ENCODE results near the gene SLC29A2.
A peak's percentile ranks its signal among the peaks of the same experiment; 100 is the strongest.

Gene SLC29A2

DNA sequence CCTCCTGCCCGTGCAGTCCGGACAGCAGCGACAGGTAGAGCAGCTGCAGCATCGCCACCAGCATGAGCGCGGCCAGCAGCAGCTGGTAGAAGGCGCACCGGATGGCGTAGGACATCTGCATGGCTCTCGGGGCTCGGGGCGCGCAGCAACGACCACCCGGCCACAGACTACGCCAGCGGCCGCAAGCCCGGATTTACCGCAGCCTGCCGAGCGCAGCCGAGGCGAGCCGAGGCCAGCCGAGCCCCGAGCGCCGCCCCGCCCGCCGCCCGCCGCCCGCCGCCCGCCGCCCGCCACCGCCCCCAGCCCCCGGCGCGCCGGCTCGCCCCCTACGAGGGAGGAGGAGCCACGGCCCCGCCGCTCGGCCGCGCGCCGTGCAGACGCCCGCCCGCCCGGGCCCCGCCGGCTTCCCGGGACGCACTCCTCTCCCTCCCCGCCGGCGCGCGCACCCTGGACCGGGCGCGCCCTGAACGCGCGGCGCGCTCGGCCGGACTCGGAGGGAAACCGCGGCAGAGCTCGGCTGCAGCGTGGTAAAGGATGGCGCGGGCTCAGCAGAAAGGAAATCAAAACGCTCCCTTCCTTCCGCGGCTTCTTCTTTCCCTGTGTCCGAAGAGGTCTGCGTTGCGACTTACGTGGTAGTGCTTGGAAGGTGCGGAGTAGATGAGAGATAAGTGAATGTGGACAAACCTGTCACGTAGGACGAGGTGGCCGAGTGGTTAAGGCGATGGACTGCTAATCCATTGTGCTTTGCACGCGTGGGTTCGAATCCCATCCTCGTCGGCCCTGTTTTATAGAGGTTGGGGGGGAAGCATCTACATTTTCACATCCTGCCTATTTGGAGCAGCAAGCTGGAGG is 23.9 kb downstream of the SLC29A2 start, which contains the start of gene B4GAT1:
TSS of gene B4GAT1 (minus strand) at position 205 of the 852 bp plus-strand sequence. CDS start at position 121, 84 bp downstream.
- TF ChIP-seq MYC (IDR thresholded peaks at IDR 0.05; ENCODE audit: low read depth, low read length) (peak; percentile 33), POLR2A (IDR thresholded peaks at IDR 0.05; ENCODE audit: extremely low read depth, insufficient read length) (peak; percentile 44)
- TF ChIP-seq, protein P1, sequence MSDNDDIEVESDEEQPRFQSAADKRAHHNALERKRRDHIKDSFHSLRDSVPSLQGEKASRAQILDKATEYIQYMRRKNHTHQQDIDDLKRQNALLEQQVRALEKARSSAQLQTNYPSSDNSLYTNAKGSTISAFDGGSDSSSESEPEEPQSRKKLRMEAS (IDR thresholded peaks at IDR 0.05; ENCODE audit: low read depth, low read length) = peak; percentile 48; the same call in 1 of the 2 replicates
- TF ChIP-seq, protein P2, sequence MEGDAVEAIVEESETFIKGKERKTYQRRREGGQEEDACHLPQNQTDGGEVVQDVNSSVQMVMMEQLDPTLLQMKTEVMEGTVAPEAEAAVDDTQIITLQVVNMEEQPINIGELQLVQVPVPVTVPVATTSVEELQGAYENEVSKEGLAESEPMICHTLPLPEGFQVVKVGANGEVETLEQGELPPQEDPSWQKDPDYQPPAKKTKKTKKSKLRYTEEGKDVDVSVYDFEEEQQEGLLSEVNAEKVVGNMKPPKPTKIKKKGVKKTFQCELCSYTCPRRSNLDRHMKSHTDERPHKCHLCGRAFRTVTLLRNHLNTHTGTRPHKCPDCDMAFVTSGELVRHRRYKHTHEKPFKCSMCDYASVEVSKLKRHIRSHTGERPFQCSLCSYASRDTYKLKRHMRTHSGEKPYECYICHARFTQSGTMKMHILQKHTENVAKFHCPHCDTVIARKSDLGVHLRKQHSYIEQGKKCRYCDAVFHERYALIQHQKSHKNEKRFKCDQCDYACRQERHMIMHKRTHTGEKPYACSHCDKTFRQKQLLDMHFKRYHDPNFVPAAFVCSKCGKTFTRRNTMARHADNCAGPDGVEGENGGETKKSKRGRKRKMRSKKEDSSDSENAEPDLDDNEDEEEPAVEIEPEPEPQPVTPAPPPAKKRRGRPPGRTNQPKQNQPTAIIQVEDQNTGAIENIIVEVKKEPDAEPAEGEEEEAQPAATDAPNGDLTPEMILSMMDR (IDR thresholded peaks at IDR 0.05; ENCODE audit: low read depth, low read length) = no peak
- peak within 1 kb of the TSS; percentile 76 for H3K4me3 ChIP-seq (ENCODE audit: low read depth, low read length)
- DNase-seq (ENCODE audit: low read depth) = peak; percentile 92

DNA sequence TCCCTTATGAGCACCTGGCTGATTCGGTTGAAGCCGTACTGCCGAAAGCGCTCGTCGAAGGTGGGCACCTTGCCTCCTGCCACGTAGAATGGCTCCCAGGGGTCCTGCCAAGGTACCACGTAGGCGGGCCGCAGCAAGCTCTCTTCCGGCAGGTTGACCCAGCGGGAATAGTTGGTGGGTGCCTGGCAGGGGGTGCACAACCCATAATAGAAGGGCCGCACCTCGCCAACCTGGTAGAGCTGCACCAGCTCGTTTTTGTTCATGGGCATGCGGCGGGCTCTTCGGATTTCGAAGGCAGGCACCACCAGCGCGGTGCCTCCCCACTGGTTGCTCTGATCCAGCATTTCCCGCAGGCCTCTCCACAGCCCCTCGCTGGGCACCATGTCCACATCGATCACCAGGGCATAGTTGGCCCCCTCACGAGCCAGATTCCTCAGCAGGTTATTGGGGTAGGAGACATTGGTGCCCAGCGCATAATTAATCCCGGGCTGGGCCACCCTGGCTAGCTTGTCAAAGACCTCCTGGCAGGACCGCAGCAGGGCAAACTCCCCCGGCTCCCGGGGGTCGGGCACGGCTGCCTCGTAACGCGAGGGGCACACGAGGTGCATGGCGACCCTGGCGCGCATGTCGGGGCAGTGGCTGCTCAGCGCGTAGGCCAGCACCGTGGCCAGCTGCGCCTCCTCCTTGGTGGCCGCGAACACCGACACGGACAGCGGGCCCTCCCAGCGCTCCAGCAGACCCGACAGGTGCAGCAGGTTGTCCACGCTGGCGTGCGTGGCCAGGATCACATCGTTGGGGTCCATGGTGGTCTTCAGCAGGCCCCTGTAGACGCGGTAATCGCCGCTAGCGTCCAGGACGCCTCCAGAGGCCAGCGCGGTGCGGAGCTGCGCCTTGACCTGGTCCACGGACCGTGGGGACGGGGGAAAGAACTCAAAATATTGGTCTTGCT is 24.8 kb downstream of the SLC29A2 start:
- TF ChIP-seq POLR2A (IDR thresholded peaks at IDR 0.05; ENCODE audit: extremely low read depth, insufficient read length) = no peak
- TF ChIP-seq, protein P1 (IDR thresholded peaks at IDR 0.05; ENCODE audit: low read depth, low read length) = no peak
- TF ChIP-seq MYC (IDR thresholded peaks at IDR 0.05; ENCODE audit: low read depth, low read length) = no peak
- TF ChIP-seq, protein P2 (IDR thresholded peaks at IDR 0.05; ENCODE audit: low read depth, low read length) = no peak
- peak; percentile 18 for DNase-seq (ENCODE audit: low read depth)
- peak overlapping the region; percentile 64 for H3K4me3 ChIP-seq (ENCODE audit: low read depth, low read length)

DNA sequence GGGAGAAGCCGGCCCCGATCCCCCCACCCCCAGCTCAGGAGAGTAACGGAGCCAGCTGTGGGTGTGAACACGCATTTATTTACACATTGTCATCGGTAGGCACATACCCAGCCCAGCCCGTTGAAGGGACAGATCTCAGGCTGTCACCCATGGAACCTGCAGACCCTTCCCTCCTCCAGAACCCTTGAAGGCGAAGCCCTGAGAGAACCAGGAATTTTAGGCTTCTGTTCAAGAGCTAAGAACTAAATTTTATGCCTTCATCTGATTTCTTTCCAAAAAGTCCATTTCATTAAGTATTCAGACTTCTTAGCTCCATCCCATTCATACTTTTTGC is 26.3 kb downstream of the SLC29A2 start:
- peak overlapping the region; percentile 72 for H3K4me3 ChIP-seq (ENCODE audit: low read depth, low read length)
- TF ChIP-seq POLR2A (IDR thresholded peaks at IDR 0.05; ENCODE audit: extremely low read depth, insufficient read length) (no peak), MYC (IDR thresholded peaks at IDR 0.05; ENCODE audit: low read depth, low read length) (no peak)
- TF ChIP-seq, protein P2 (IDR thresholded peaks at IDR 0.05; ENCODE audit: low read depth, low read length) = no peak
- TF ChIP-seq, protein P1 (IDR thresholded peaks at IDR 0.05; ENCODE audit: low read depth, low read length) = no peak
- DNase-seq (ENCODE audit: low read depth) = no peak

DNA sequence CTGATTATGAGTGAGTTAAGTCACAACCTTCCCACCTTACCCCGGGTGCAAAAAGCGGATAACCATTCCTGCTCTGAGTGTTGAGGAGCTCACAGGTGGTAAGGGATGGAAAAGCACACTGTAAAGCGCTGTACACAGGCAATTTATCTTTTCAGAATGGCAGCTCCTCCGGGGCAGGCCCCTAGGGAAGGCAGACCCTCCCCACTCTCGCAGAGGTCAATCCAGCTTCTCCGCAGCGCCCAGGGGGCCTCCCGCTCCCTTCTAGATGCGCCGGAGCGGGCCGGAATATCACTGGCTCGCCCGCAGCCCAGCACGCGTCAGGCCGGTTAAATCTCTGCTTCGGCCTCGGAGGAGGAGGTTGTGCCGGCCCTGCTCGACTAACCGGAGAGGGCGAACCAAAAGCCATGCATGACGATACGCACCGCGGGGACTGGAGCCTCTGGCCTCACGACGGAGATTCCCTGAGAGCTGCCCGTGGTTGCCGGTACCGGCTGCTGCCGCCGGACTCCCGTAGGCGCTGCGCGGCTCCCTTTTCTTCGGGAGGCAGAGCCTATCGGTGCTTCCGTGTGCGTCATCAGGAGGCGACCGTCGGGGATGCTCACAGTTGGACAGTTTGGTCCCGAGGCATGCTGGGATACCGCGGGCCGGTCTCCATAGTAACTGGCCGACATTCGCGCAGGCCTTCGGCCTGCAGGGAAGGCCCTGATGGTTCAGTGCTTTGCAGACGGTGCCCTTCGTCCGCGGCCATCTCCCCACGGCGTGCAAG is 26.8 kb downstream of the SLC29A2 start, which contains the start of gene BRMS1:
TSS of gene BRMS1 (minus strand) at position 555 of the 766 bp plus-strand sequence. CDS start 2,870 bp downstream, outside the sequence.
- peak; percentile 98 for DNase-seq (ENCODE audit: low read depth)
- TF ChIP-seq MYC (IDR thresholded peaks at IDR 0.05; ENCODE audit: low read depth, low read length) (peak; percentile 73), POLR2A (IDR thresholded peaks at IDR 0.05; ENCODE audit: extremely low read depth, insufficient read length) (peak; percentile 86)
- TF ChIP-seq, protein P1 (IDR thresholded peaks at IDR 0.05; ENCODE audit: low read depth, low read length) = peak; percentile 56
- TF ChIP-seq, protein P2 (IDR thresholded peaks at IDR 0.05; ENCODE audit: low read depth, low read length) = no peak
- peak within 1 kb of the TSS; percentile 72 for H3K4me3 ChIP-seq (ENCODE audit: low read depth, low read length)

DNA sequence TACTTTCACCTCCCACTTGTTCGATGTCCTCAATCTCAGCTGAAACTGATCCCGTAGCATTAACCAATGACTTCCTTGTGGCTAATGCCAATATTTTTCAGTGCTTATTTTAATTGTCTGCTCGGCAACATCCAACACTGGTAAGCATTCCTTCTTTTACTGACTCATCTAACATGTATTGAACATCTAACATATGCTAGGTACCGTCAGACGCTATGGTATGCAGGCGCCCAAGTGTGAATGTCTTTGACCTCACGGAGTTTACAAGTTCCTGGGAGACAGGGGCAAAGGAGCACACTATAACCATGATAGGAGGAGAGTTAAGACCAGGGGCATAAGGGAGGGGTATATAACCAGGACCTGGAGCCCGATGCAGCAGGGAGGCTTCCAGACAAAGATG is 28.4 kb downstream of the SLC29A2 start:
- no peak overlapping the region for H3K4me3 ChIP-seq (ENCODE audit: low read depth, low read length)
- TF ChIP-seq, protein P1 (IDR thresholded peaks at IDR 0.05; ENCODE audit: low read depth, low read length) = no peak
- TF ChIP-seq MYC (IDR thresholded peaks at IDR 0.05; ENCODE audit: low read depth, low read length) (no peak), POLR2A (IDR thresholded peaks at IDR 0.05; ENCODE audit: extremely low read depth, insufficient read length) (no peak)
- TF ChIP-seq, protein P2 (IDR thresholded peaks at IDR 0.05; ENCODE audit: low read depth, low read length) = no peak
- DNase-seq (ENCODE audit: low read depth) = no peak

All from NB4 (cell line).